Duodenal mucosa (tissue), 2 donors: ENCODE data around the gene MRPL23.

Experiments used
- H3K27ac ChIP-seq: one replicate; pipeline ENCODE4 v1.7.0; 2013; ENCODE audit warnings: low read depth, low read length
- H3K27me3 ChIP-seq, 2 donors: one replicate each; pipeline ENCODE4 v1.7.0; 2013; ENCODE audit warnings: low read length in 2 of 2, control low read depth in 1 of 2; ENCODE audit not compliant: insufficient read depth in 2 of 2, control insufficient read depth in 1 of 2
- H3K36me3 ChIP-seq, 2 donors: one replicate each; pipeline ENCODE4 v1.7.0; 2013; ENCODE audit warnings: low read length in 2 of 2, control low read depth in 1 of 2; ENCODE audit not compliant: insufficient read depth in 2 of 2, control insufficient read depth in 1 of 2
- H3K4me1 ChIP-seq, 2 donors: one replicate each; pipeline ENCODE4 v1.7.0; 2013; ENCODE audit warnings: low read length in 2 of 2, control low read depth in 1 of 2; ENCODE audit not compliant: insufficient read depth in 2 of 2, control insufficient read depth in 1 of 2
- H3K4me3 ChIP-seq, 2 donors: one replicate each; pipeline ENCODE4 v1.7.0; 2013; ENCODE audit warnings: low read length in 2 of 2, low read depth in 1 of 2
- H3K9ac ChIP-seq, 2 donors: one replicate each; pipeline ENCODE4 v1.7.0; 2013; ENCODE audit warnings: low read length in 2 of 2, low read depth in 1 of 2
- H3K9me3 ChIP-seq, 2 donors: one replicate each; pipeline ENCODE4 v1.7.0; 2013; ENCODE audit warnings: low read length in 2 of 2, control low read depth in 1 of 2; ENCODE audit not compliant: control insufficient read depth in 1 of 2

Gene MRPL23

DNA sequence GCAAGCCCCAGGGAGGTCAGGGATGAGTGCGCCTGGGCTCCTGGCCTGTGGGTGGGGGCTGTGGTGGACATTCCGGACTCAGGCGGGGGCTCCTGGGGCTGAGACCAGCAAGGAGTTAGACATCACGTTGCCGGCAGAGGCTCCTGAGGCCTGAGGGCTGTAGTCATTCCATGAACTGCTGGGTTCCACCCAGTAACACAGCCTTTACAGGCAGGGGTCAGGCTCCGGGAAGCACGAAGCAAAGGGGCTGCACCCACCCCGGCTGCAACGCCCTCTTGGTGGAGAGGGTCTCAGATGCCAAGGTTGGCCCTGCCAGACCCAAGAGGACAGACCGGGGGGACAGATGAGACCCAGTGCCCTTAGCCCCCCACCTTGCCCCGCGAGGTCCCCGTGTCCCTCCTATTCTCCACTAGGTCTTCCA, 18.7 kb upstream of the MRPL23 start:
- Histone ChIP-seq H3K27me3 (no peaks in the 10 kb centered on the region), H3K27ac (no peak overlapping the region), H3K9me3 (no peaks in the 10 kb centered on the region), H3K9ac (no peak overlapping the region), H3K36me3 (no peaks in the 10 kb centered on the region), H3K4me1 (no peaks in the 10 kb centered on the region), H3K4me3 (no peak overlapping the region)

DNA sequence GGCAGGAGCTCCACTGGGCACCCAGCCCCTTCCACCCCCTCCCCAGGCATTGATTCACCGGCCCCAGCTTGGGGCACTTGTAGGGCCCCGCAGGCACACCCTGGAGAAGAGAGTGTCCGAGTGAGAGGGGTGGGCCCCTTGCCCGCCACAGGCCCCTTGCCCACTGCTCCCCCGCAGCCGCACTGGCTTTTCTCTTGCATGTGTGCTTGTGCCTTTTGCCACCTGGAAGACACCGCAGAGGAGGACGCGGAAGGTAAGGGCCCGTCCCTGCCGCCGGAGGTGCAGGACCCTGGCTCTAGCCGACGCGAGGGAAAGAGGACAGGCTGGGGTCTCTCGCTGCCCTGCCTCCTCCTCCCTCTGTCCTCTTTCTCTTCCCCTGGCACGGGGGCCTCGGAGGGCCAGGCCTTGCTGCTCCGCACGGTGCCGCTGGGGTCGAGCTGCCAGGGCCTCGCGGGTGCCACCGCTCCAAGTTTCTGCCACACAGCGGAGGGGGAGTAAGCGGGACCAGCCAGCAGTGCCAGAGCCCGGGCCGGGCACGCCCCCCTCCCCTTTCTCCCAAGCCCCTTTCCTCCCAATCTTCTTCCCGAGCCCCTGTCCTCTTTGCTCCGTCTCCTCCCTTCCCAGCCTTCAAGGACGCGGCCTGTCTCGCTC, 18.1 kb upstream of the MRPL23 start:
- H3K9ac ChIP-seq = no peak overlapping the region
- no peaks in the 10 kb centered on the region for H3K9me3 ChIP-seq
- no peaks in the 10 kb centered on the region for H3K36me3 ChIP-seq
- H3K27me3 ChIP-seq = no peaks in the 10 kb centered on the region
- no peak overlapping the region for H3K27ac ChIP-seq
- H3K4me1 ChIP-seq = no peaks in the 10 kb centered on the region
- no peak overlapping the region for H3K4me3 ChIP-seq

DNA sequence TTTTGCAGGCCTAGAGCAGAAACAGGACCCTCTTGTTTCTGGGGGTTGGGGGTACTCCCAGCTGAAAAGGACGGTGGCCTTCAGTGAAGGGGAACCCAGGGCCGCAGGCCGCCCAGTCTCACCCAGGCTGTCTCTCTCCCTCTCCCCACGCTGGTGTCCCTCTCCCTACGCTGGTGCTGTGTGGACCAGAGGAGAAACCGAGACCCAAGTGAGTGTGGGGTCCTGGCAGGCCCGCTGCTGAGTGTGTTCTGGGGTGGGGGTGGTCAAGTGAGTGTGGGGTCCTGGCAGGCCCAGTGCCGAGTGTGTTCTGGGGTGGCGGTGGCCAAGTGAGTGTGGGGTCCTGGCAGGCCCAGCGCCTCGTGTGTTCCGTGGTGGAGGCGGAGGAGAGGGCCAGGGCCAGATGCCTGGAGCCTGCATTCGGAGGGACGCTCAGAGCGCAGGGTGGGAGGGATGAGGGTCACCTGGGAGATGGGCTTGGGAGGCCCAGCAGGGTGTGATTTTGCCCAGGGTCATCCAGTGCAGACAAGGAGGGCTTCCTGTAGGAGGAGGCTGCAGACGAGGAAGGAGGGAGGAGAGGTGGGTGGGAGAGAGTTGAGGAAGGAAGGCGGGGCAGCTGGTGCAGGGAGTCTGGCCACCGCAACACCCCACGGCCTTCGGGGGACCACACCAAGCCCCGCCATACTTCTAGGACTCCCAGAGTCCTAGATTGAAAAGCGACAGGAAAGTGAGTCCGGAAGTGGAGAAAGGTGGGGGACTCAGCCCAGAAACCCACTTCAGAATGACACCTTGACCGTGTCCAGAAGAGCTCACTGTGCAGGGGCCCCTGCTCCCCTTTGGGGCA, 17.3 kb upstream of the MRPL23 start:
- Histone ChIP-seq H3K4me3 (no peak overlapping the region), H3K27me3 (no peaks in the 10 kb centered on the region), H3K27ac (no peak overlapping the region), H3K36me3 (no peaks in the 10 kb centered on the region), H3K9me3 (no peaks in the 10 kb centered on the region), H3K9ac (no peak overlapping the region), H3K4me1 (no peaks in the 10 kb centered on the region)

DNA sequence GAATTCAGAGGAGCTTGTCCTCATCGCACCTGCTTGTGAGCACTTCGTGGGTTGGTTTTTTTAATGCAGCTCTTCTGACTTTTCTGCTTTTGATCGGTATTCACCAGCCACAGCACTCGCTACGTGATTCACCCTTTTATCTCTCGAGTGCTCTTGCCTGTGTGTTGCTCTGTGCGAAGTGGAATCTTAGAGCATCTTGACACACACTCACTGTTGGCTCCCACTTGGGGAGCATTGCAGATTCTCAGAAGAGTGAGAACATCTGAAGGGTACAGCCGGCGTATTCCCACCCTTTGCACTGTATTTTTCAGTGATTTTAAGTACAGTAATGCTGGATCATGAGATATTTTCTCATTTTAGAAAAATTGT, 16.7 kb upstream of the MRPL23 start:
- no peaks in the 10 kb centered on the region for H3K9me3 ChIP-seq
- no peaks in the 10 kb centered on the region for H3K36me3 ChIP-seq
- H3K27me3 ChIP-seq = no peaks in the 10 kb centered on the region
- no peak overlapping the region for H3K9ac ChIP-seq
- no peak overlapping the region for H3K4me3 ChIP-seq
- H3K27ac ChIP-seq = no peak overlapping the region
- no peaks in the 10 kb centered on the region for H3K4me1 ChIP-seq

DNA sequence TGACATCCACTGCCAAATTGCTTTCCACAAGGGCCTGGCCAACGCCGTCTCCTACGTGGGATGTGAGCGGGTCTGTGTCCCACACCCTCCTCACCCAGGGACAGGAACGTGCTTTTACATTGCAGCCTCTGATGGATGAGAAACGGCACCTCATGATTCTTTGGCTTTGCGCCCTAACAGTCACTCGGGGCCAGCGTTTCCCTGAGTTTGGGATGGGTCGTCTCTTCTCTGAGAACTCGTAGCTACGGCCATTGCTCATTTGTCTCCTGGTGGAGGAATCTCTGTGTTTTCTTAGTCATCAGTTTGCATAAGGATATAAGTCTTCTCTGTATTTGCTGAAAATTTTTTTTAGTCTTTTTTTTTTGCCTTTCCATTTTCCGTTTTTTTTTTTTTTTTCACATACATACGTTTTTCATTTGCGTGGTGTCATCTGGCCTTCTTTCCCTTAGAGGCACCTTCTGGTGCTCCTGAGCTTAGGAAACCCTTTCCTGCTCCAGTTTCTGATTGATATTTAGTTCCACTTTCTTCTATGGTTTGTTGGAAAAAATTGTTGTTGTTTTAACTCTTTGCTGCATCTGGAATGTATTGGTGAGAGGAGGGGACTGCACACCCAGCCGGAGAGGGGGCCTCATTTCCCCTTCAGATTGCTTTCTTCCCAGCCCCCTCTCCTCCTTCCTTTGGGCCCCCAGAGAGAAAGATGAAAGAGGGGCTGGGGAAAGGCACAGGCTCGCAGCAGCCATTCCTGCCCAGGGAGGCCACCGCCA, 15.6 kb upstream of the MRPL23 start:
- no peaks in the 10 kb centered on the region for H3K27me3 ChIP-seq
- H3K4me1 ChIP-seq = no peaks in the 10 kb centered on the region
- no peak overlapping the region for H3K4me3 ChIP-seq
- H3K36me3 ChIP-seq = no peaks in the 10 kb centered on the region
- H3K9ac ChIP-seq = no peak overlapping the region
- no peak overlapping the region for H3K27ac ChIP-seq
- H3K9me3 ChIP-seq = no peaks in the 10 kb centered on the region

DNA sequence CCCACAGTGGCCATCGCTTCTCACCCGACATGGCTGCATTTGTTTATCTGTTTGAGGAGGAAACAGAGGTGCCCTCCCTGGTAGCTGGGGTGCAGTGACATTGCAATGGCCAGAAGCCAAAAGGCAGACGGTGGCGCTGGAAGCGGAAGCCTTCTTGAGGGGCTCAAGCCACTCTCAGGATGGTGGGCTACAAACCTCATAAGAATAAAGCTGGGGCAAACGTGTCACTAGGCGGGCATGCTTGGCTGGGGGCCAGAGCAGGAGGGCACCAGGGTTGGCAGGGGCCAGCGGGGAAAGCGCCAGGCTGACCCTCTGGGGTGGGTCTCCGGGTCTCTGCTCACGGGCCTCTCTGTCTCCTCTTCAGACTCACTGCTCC, 15.0 kb upstream of the MRPL23 start:
- no peak overlapping the region for H3K27ac ChIP-seq
- H3K4me3 ChIP-seq = no peak overlapping the region
- H3K9me3 ChIP-seq = no peaks in the 10 kb centered on the region
- no peaks in the 10 kb centered on the region for H3K27me3 ChIP-seq
- H3K36me3 ChIP-seq = no peaks in the 10 kb centered on the region
- no peaks in the 10 kb centered on the region for H3K4me1 ChIP-seq
- no peak overlapping the region for H3K9ac ChIP-seq

DNA sequence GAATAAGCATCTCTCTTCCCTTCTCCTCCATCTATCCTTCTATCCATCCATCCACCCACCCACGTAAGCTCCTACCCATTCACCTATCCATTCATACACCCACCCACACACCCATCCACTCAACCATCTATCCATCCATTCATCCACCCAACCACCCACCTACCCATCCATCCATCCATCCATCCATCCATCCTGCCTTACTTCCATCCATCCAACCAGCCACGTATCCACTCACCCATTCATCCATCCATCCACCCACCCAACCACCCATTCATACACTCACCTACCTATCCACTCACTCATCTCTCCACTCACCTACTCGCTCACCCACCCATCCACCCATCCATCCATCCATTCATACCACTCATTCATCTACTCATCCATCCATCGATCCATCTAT, 14.5 kb upstream of the MRPL23 start:
- Histone ChIP-seq H3K36me3 (no peaks in the 10 kb centered on the region), H3K27me3 (no peaks in the 10 kb centered on the region), H3K9me3 (no peaks in the 10 kb centered on the region), H3K4me3 (no peak overlapping the region), H3K27ac (no peak overlapping the region), H3K9ac (no peak overlapping the region), H3K4me1 (no peaks in the 10 kb centered on the region)

DNA sequence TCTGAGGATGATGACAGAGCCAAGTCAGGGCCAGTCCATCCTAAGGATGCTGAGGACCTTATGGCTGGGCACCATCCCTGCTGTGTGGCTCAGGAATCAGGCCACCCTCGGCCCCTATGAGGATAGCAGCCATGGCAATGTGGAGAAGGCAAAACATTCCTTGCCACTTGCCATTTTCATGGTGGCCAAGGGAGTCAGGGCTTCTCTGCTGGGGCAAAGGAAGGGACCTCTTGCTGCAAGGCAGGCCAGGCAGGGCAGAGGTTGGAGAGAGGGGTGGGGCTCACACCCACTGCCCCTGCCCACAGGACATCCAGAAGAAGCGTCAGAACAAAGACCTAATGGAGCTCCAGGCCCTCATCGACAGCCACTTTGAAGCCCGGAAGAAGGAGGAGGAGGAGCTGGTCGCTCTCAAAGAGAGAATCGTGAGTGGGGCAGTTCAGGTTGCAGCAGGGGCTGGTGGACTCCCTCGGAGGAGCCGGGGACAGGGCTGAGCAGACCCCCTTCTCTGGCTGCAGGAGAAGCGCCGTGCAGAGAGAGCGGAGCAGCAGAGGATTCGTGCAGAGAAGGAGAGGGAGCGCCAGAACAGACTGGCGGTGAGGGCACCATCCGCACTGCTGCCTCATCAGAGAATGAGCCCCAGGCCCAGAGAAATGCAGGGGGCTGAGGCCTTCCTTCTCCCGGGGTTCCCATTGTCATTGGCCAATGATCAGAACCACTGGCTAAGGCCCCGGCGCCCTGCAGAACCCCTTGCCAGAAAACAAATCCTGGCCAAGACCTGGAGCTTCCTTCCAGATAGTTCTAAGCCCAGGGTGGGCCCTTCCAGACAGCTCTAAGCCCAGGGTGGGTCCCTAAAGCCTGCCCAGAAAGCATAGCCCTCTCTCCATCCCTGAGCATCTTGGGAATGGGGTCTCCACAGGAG, 13.5 kb upstream of the MRPL23 start:
- no peak overlapping the region for H3K4me3 ChIP-seq
- no peaks in the 10 kb centered on the region for H3K4me1 ChIP-seq
- no peaks in the 10 kb centered on the region for H3K27me3 ChIP-seq
- no peaks in the 10 kb centered on the region for H3K9me3 ChIP-seq
- no peak overlapping the region for H3K9ac ChIP-seq
- no peaks in the 10 kb centered on the region for H3K36me3 ChIP-seq
- no peak overlapping the region for H3K27ac ChIP-seq

DNA sequence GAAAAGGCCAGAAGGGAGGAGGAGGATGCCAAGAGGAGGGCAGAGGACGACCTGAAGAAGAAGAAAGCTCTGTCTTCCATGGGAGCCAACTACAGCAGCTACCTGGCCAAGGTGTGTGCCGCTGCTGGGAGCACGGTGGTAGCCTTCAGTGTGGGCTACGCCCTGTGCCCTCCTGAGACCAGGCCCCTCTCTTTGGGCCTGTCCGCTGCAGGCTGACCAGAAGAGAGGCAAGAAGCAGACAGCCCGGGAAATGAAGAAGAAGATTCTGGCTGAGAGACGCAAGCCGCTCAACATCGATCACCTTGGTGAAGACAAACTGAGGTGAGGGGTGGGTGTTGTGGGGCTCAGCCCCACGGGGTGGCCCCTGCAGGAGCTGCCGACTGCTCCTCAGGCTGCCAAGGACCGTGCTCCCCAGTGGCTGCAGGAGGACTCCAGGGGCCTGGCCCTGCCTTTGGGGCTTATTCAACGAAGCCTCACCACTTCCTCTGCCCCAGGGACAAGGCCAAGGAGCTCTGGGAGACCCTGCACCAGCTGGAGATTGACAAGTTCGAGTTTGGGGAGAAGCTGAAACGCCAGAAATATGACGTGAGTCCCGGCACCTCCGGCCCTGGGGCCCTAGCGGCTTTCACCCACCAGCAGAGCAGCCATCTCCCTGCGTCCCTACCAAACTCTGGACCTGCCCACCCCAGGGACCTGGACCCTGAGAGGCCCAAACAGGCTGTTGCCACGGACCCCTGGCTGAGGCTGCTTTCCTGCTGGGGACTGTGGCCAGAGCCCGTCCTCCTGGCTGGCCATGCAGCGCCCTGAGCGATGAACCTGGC, 12.6 kb upstream of the MRPL23 start:
- Histone ChIP-seq H3K4me3 (no peak overlapping the region), H3K9ac (no peak overlapping the region), H3K9me3 (no peaks in the 10 kb centered on the region), H3K27me3 (no peaks in the 10 kb centered on the region), H3K36me3 (no peaks in the 10 kb centered on the region), H3K4me1 (no peaks in the 10 kb centered on the region), H3K27ac (no peak overlapping the region)
